Natural killer cell treated with Interleukin-12 subunit alpha and Interleukin-12 subunit beta and Interleukin-15 and Interleukin-18, amount 100 ng/mL, for 72 hours (primary cell): ENCODE results near the gene FOXD2. TPM values are rescaled to one million over a fixed set of nuclear protein-coding genes. Genes with fewer than 3 reads are reported as not detected.

ENCODE experiments used
- ATAC-seq, 2 donors: fragments of 150-1000 bp; cut with Tn5 transposase in 1 of 2; sonication (Bioruptor Pico), chemical (Tn5 transposase) in 1 of 2; 2 replicates each; pipeline ENCODE4 v1.10.0; 2021
- DNase-seq: peaks from one replicate; pipeline ENCODE4 v3.0.0; 2022; ENCODE audit warnings: low spot score
- H3K27ac Mint-ChIP-seq, 2 donors: 1 replicate in 1 of 2; 2 replicates in 1 of 2; pipeline ENCODE4 v1.8.0; 2022; ENCODE audit warnings: mixed read lengths in 2 of 2, mild to moderate bottlenecking in 1 of 2, moderate library complexity in 1 of 2
- H3K27me3 Mint-ChIP-seq, 2 donors: 1 replicate in 1 of 2; 2 replicates in 1 of 2; pipeline ENCODE4 v1.8.0; 2022; ENCODE audit warnings: mixed read lengths in 2 of 2
- H3K36me3 Mint-ChIP-seq: one replicate; pipeline ENCODE4 v1.8.0; 2022; ENCODE audit warnings: mixed read lengths
- H3K4me1 Mint-ChIP-seq, 2 donors: 1 replicate in 1 of 2; 2 replicates in 1 of 2; pipeline ENCODE4 v1.8.0; 2022; ENCODE audit warnings: low read depth in 2 of 2, mixed read lengths in 2 of 2, mild to moderate bottlenecking in 1 of 2
- H3K4me3 Mint-ChIP-seq: one replicate; pipeline ENCODE4 v1.8.0; 2022; ENCODE audit warnings: mixed read lengths
- H3K9me3 Mint-ChIP-seq: 2 replicates; pipeline ENCODE4 v1.8.0; 2022; ENCODE audit warnings: mixed read lengths
- total RNA-seq, 2 donors: library from RNA; stranded (reverse); gene quantifications; one replicate each; pipeline ENCODE4 v1.2.3, GENCODE V29; 2022

The FOXD2 gene
- under 1 TPM; 0.33 to 0.36 TPM for total RNA-seq

DNA sequence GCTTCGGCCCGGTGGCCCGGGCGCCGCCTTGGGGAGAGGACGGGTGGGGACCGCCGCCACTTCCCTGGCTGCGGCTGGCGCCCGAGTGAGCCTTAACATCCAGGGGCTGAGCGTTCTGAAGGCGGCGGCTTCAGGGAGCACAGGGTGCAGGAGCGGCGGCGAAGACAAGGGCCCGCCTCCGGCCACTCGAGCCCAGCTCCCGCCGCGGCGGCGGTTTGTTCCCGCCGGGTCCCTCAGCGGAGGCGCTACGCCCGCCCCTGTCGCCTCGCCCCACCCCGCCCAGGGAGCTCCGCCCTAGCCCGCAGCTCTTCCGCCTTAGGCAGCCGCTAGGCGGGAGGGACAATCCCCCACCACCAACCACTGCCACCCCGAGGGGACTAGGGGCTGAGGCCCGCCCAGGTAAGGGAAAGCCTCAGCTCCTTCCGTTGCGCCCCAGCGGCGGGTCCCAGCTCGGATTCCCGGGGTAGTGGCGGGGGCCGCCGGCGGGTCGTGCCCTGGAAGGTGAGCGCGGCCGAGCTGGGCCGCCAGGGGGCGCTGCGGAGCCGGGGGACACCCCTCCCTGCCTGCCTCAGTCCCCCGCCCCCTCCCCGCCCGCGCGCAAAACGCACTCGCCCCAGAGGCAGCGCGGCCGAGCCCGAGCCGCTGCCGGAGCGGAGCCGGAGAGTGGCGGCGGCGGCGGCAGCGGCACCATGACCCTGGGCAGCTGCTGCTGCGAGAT lies at the start of gene FOXD2:
Gene FOXD2, plus strand, starts transcription at position 598 of the 718 bp plus-strand sequence. Its CDS starts 92 bp downstream, at position 690.
- H3K4me3 Mint-ChIP-seq: peak within 1 kb of the TSS; percentile 96
- peak; percentile 89 for DNase-seq
- H3K27ac Mint-ChIP-seq: peak within 1 kb of the TSS; percentile 82

GRCh38 chr1:47388891-47389238 lies 49.0 kb upstream of the FOXD2 start:
- Mint-ChIP-seq H3K27me3 (no peaks in the 10 kb centered on the region), H3K9me3 (no peaks in the 10 kb centered on the region), H3K4me1 (peaks cover 0 to 2% of the 10 kb centered on the region in 2 donors), H3K36me3 (no peaks in the 10 kb centered on the region), H3K4me3 (no peak overlapping the region), H3K27ac (no peak overlapping the region)
- ATAC-seq (peak; percentile 74 to 77), DNase-seq (no peak)

More for the DNA sequence above, at the start of gene FOXD2:
- no peaks in the 10 kb centered on the region for H3K36me3 Mint-ChIP-seq
- peak; percentile 92 to 96 for ATAC-seq
- H3K4me1 Mint-ChIP-seq: peaks cover 17 to 27% of the 10 kb centered on the region in 2 donors
- no peaks in the 10 kb centered on the region for H3K9me3 Mint-ChIP-seq
- peaks cover 0 to 12% of the 10 kb centered on the region in 2 donors for H3K27me3 Mint-ChIP-seq

GRCh38 chr1:47389731-47390130 lies 48.1 kb upstream of the FOXD2 start:
- no peak overlapping the region for H3K27ac Mint-ChIP-seq
- H3K9me3 Mint-ChIP-seq: no peaks in the 10 kb centered on the region
- H3K27me3 Mint-ChIP-seq: peaks cover 0 to 3% of the 10 kb centered on the region in 2 donors
- no peaks in the 10 kb centered on the region for H3K36me3 Mint-ChIP-seq
- no peak for ATAC-seq
- H3K4me1 Mint-ChIP-seq: peaks cover 0 to 2% of the 10 kb centered on the region in 2 donors
- DNase-seq: no peak
- no peak overlapping the region for H3K4me3 Mint-ChIP-seq

GRCh38 chr1:47390843-47391242 lies 47.0 kb upstream of the FOXD2 start:
- Mint-ChIP-seq H3K27ac (no peak overlapping the region), H3K9me3 (no peaks in the 10 kb centered on the region), H3K36me3 (no peaks in the 10 kb centered on the region), H3K27me3 (peaks cover 0 to 7% of the 10 kb centered on the region in 2 donors), H3K4me3 (no peak overlapping the region), H3K4me1 (peaks cover 0 to 2% of the 10 kb centered on the region in 2 donors)
- ATAC-seq (no peak), DNase-seq (no peak)

- H3K27ac Mint-ChIP-seq: no peak overlapping the region
- no peak for DNase-seq
These were observed 44.7 kb upstream of the FOXD2 start for GRCh38 chr1:47393141-47393540.

DNA sequence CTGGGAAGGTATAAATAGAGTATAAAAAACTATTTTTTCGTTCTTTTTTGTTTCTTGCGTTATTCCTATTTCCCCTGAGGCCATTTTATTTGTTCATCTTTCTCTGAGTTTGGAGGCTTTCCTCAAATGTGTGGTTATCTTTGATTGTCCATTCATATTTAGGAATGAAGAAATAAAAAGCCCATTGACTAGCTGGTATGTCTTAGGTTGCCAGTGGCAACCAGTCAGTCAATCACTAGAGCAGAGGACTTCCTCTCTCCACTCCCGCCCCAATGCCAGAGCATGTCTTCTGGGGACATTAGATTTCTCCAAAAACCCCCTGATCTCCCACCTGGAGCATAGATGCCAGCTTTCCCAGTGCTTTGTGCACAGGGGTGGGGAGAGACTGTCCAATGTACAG lies 42.4 kb upstream of the FOXD2 start:
- Mint-ChIP-seq H3K4me1 (no peaks in the 10 kb centered on the region), H3K36me3 (no peaks in the 10 kb centered on the region), H3K9me3 (no peaks in the 10 kb centered on the region), H3K4me3 (no peak overlapping the region), H3K27me3 (peaks cover 0 to 7% of the 10 kb centered on the region in 2 donors), H3K27ac (no peak overlapping the region)
- ATAC-seq: no peak
- no peak for DNase-seq

More at GRCh38 chr1:47393141-47393540, 44.7 kb upstream of the FOXD2 start:
- H3K27me3 Mint-ChIP-seq: peaks cover 0 to 7% of the 10 kb centered on the region in 2 donors
- H3K4me3 Mint-ChIP-seq: no peak overlapping the region
- no peaks in the 10 kb centered on the region for H3K9me3 Mint-ChIP-seq
- ATAC-seq: no peak
- no peaks in the 10 kb centered on the region for H3K4me1 Mint-ChIP-seq
- no peaks in the 10 kb centered on the region for H3K36me3 Mint-ChIP-seq

DNA sequence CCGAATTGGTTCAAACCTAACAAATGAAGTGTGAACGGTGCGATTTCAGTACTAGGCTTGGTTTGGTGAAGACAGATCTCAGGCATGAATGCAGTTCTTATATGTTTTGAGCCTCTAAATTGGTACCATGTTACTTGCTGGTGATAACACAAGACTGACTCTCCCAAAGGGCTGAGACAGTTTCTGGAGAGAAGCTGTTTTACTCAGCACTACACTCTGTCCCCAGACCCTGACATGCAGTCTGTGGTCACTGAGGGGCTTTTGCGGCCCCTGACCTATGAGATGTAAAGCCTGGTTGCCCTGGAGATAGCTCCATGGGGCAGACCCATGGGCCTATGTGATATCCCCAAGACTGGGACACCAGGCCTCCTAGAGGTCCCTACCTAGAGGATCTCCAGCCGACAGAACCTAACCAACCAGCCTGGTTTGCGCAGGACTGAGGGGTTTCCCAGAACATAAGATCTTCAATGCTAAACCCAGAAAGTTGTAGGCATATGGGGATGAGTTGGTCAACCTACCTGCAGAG lies 41.1 kb upstream of the FOXD2 start:
- DNase-seq (no peak), ATAC-seq (no peak)
- Mint-ChIP-seq H3K27me3 (peaks cover 8 to 11% of the 10 kb centered on the region in 2 donors), H3K27ac (no peak overlapping the region), H3K4me3 (no peak overlapping the region), H3K36me3 (no peaks in the 10 kb centered on the region), H3K4me1 (no peaks in the 10 kb centered on the region), H3K9me3 (no peaks in the 10 kb centered on the region)

DNA sequence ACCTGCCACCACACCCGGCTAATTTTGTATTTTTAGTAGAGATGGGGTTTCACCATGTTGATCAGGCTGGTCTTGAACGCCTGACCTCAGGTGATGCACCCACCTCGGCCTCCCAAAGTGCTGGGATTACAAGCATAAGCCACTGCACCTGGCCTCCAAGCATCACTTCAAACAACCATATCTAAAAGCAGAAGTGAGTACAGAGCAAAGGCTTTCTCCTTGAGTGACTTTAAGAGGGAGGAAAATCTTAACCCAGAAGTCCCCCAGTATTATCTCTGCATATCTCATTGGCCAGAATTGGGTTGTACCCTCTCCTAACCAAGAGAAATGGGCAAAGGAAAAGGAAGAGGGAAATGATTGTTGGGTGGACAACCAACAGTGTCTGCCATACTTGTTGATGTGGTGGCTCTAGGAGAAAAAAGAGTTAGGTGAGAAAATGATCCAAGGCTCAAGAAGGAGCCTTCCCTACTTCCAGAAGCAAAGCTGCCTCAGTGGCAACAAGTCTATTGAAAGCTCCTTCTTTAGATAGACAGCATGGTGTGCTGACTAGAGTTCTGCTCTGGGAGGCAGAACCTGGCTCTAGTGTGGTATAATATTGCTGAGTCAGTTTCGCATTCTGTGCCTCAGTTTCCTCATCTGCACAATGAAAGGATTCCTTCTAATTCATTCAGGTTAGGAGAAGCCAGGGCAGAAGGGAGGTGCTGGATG lies 38.6 kb upstream of the FOXD2 start:
- H3K27ac Mint-ChIP-seq: no peak overlapping the region
- H3K4me3 Mint-ChIP-seq: no peak overlapping the region
- peaks cover 8 to 13% of the 10 kb centered on the region in 2 donors for H3K27me3 Mint-ChIP-seq
- ATAC-seq (no peak), DNase-seq (no peak)
- H3K9me3 Mint-ChIP-seq: no peaks in the 10 kb centered on the region
- no peaks in the 10 kb centered on the region for H3K4me1 Mint-ChIP-seq
- no peaks in the 10 kb centered on the region for H3K36me3 Mint-ChIP-seq

DNA sequence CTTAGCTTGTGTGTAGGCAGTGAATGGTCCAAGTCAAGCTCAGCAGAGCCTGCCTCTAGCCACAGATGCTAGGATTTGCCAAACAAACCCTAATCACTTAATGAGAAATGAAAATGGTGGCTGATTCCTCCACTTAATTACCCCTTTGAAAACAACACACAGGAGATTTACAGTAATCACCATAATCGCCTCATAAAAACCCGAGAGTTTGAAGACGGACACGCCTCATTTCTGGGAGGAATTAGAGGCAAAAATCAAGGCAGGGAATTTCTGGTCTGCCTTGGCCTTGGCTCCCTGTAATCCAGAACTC lies 38.0 kb upstream of the FOXD2 start:
- H3K4me1 Mint-ChIP-seq: no peaks in the 10 kb centered on the region
- H3K36me3 Mint-ChIP-seq: no peaks in the 10 kb centered on the region
- H3K27ac Mint-ChIP-seq: no peak overlapping the region
- no peak overlapping the region for H3K4me3 Mint-ChIP-seq
- peaks cover 8 to 13% of the 10 kb centered on the region in 2 donors for H3K27me3 Mint-ChIP-seq
- no peaks in the 10 kb centered on the region for H3K9me3 Mint-ChIP-seq
- no peak for ATAC-seq
- DNase-seq: no peak

GRCh38 chr1:47401761-47402160 lies 36.1 kb upstream of the FOXD2 start:
- Mint-ChIP-seq H3K27ac (no peak overlapping the region), H3K36me3 (no peaks in the 10 kb centered on the region), H3K9me3 (no peaks in the 10 kb centered on the region), H3K27me3 (peaks cover 7 to 13% of the 10 kb centered on the region in 2 donors), H3K4me3 (no peak overlapping the region), H3K4me1 (no peaks in the 10 kb centered on the region)
- no peak for DNase-seq
- ATAC-seq: no peak

DNA sequence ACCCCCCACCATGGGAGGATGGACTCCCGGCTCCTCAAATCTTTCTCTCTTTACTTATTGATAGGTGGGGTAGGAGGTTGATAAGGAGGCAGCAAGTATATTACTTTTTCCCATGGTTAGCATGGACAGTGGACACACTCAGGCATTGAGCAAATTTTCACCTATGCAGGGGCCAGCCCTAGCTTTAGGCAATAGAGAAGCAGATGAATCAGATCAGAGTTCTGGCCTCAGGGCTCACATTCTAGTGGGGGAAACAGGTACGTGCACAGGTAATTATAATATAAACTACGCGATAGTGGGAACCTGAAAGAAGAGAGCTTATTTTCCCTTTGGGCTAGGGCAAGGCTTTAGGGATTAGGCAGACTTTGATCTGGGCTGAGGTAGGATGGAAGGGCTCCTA lies 35.3 kb upstream of the FOXD2 start:
- DNase-seq: no peak
- H3K27ac Mint-ChIP-seq: no peak overlapping the region

DNA sequence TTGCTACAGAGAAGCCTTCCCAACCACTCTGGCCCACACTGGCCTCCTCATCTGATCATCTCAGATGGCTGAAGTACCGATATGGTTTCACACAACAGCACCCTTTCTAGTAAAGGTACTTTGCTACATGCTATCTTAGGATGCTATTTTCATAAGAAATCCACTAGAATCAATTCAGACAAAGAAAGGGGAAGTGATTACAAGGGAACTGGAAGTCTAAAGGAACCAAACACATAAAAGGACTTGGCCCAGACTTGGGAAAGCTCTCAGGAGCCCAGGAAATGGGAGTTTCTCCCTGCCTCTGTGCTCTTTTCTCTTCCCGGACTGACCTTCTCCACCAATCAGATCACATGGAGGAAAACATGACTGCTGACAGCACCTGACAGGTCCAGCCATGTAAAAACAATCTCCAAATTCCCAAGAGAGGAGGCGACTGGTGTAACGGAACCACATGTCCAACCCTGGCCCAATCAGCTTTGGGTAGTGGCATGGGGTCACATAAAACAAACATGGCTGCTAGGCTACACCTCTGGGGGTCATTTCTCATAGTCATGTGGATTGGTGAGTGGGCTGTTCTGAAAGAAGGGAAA lies 34.4 kb upstream of the FOXD2 start:
- no peak for ATAC-seq
- H3K27ac Mint-ChIP-seq: no peak overlapping the region
- no peaks in the 10 kb centered on the region for H3K4me1 Mint-ChIP-seq
- no peak overlapping the region for H3K4me3 Mint-ChIP-seq
- DNase-seq: no peak
- H3K27me3 Mint-ChIP-seq: peaks cover 7 to 13% of the 10 kb centered on the region in 2 donors
- no peaks in the 10 kb centered on the region for H3K36me3 Mint-ChIP-seq
- H3K9me3 Mint-ChIP-seq: no peaks in the 10 kb centered on the region

More for the DNA sequence above, 35.3 kb upstream of the FOXD2 start:
- Mint-ChIP-seq H3K9me3 (no peaks in the 10 kb centered on the region), H3K36me3 (no peaks in the 10 kb centered on the region), H3K27me3 (peaks cover 7 to 13% of the 10 kb centered on the region in 2 donors), H3K4me1 (no peaks in the 10 kb centered on the region), H3K4me3 (no peak overlapping the region)
- ATAC-seq: no peak

- ATAC-seq: no peak
- Mint-ChIP-seq H3K4me1 (no peaks in the 10 kb centered on the region), H3K9me3 (no peaks in the 10 kb centered on the region), H3K27me3 (peaks cover 9 to 13% of the 10 kb centered on the region in 2 donors), H3K36me3 (no peaks in the 10 kb centered on the region), H3K4me3 (no peak overlapping the region), H3K27ac (no peak overlapping the region)
- no peak for DNase-seq
These were observed 32.1 kb upstream of the FOXD2 start for GRCh38 chr1:47405697-47406096.

- no peaks in the 10 kb centered on the region for H3K4me1 Mint-ChIP-seq
- no peak for ATAC-seq
These were observed 30.9 kb upstream of the FOXD2 start for GRCh38 chr1:47406966-47407365.

More at GRCh38 chr1:47406966-47407365, 30.9 kb upstream of the FOXD2 start:
- Mint-ChIP-seq H3K27me3 (peaks cover 5% of the 10 kb centered on the region in 2 donors), H3K27ac (no peak overlapping the region), H3K4me3 (no peak overlapping the region), H3K9me3 (no peaks in the 10 kb centered on the region), H3K36me3 (no peaks in the 10 kb centered on the region)
- no peak for DNase-seq
